ENCODE measurements around the gene TMEM30A.

Gene TMEM30A

DNA sequence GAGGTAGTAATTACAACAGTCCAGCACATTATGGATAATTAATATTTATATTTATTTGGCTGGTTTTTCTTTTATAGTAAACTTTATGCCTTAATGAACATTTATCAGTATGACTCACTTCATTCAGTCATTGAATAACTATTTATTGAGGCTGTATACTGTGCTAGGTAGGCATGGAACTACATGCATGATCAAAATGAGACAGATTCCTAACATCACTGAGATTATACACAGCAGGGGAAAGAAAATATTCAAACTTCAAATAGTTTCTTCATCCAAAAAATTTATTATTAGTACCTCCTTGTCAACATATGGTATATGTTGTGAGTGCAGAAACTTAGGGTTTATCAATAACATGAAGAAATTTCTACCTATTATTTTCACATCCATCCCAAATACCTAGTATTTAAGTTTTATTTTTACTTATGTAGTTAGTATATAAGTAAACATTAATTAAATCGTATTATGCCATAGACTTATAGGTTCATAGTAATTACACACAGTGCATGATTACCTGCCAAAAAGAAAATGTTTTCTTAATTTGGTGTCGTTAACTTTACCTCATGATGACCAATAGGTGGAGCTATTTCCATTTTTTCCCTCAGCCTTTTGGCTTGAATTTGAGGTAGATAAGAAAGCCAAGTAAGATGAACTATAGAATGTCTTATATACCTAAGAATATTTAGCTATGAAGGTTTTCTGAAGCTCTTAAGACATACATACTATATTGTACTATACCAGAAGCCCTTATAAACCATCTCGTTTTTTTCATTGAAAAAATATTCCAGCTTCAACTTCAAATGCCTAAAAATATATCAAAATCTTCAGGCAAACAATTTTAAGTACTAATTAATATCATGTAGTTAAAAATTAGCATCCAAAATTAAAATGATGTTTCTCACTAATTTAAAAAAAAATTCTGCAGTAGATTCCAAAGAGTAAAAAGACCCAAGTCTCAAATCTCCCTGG, 12.5 kb upstream of the TMEM30A start:
- H3K4me3 ChIP-seq (ENCODE audit: low read depth, low read length): no peak overlapping the region
- peak; percentile 67 for DNase-seq (ENCODE audit: low read depth)
- in situ Hi-C loops (cut with HindIII; ENCODE audit: low sequenced_read_pairs): no loop called here
- peak; percentile 42 for TF ChIP-seq CTCF (IDR thresholded peaks at IDR 0.05; ENCODE audit: low read depth, low read length, missing control alignments)

DNA sequence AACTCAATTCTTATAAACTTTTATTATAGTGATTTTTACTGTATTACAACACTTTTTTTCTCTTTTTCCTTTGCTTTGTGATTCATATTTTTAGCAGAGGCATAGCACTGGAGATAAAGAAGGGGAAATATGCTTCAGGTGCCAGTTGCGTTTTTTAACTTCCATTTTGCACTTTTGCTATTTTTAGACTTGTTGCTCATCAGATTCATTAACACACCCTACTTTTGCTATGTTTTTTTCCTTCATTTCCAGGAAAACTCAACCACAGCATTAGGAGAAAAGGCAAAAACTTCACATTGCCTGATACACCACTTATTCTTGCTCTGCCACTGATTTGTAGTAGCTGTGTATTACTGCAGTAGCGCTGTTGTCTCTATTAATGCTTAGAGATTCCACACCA, 8.0 kb upstream of the TMEM30A start:
- no peak overlapping the region for H3K4me3 ChIP-seq (ENCODE audit: low read depth, low read length)
- no peak for DNase-seq (ENCODE audit: low read depth)
- in situ Hi-C loops (cut with HindIII; ENCODE audit: low sequenced_read_pairs): no loop called here
- no peak for TF ChIP-seq CTCF (IDR thresholded peaks at IDR 0.05; ENCODE audit: low read depth, low read length, missing control alignments)

DNA sequence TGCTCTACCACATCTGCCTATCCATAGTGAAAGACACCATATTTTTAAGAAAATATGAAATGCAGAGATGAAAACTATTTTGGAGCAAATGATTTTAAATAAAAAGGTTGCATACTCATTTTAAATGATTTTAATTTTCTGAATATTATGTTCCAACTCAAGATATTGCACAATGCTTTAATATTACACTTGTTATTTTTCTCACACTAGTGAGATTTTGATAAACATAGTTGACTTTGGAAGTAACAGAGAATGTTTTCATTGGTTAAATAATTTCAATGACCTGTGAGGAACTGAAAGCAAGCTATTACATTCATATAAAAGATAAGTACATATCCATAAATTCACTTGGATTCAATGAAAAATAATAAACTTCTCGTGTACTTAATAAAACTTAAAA, 7.2 kb upstream of the TMEM30A start:
- H3K4me3 ChIP-seq (ENCODE audit: low read depth, low read length): no peak overlapping the region
- no peak for DNase-seq (ENCODE audit: low read depth)
- in situ Hi-C loops (cut with HindIII; ENCODE audit: low sequenced_read_pairs): no loop called here
- TF ChIP-seq CTCF (IDR thresholded peaks at IDR 0.05; ENCODE audit: low read depth, low read length, missing control alignments): no peak

DNA sequence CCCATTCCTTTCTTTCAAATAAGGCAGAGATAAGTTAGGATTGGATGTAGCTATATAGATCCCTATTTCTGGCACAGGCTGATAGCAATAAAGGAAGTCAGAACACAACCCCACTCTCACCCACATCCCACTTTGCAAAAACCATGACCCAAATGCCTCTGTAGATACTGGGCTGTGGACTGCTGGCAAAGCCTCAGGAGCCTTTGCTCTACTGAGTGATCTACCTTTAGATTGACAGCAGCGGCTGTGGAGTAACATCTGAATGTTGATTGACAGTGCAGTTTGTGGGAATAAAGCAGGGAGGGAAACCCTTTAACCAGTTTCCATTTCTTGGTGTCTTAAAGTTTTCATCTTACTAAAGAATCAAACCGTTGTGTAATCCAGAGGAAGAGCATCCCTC, 6.7 kb upstream of the TMEM30A start:
- no peak for DNase-seq (ENCODE audit: low read depth)
- H3K4me3 ChIP-seq (ENCODE audit: low read depth, low read length): no peak overlapping the region
- no peak for TF ChIP-seq CTCF (IDR thresholded peaks at IDR 0.05; ENCODE audit: low read depth, low read length, missing control alignments)
- in situ Hi-C loops (cut with HindIII; ENCODE audit: low sequenced_read_pairs): no loop called here

- TF ChIP-seq CTCF (IDR thresholded peaks at IDR 0.05; ENCODE audit: low read depth, low read length, missing control alignments): no peak
- in situ Hi-C loops (cut with HindIII; ENCODE audit: low sequenced_read_pairs): no loop called here
- no peak overlapping the region for H3K4me3 ChIP-seq (ENCODE audit: low read depth, low read length)
- no peak for DNase-seq (ENCODE audit: low read depth)
Measured at GRCh38 chr6:75290136-75290945, 5.7 kb upstream of the TMEM30A start.

DNA sequence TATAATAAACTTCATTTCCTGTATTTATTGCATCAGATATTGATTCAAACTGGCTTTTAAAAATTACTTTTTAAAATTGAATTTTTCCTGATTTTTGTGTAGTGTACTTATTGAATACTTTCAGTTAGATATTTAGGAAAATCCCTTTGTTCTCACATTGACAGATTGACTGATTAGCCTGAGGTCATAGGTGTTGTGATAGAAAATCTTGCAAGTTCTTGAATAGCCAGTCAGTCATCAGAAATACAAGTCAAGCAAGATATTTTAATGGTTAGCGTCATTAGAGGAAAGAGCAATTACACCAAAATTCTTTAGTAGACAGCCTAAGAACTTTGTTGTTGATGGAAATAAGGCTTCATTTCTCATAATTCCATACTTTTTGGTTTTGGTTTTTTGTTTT, 3.4 kb upstream of the TMEM30A start:
- in situ Hi-C loops (cut with HindIII; ENCODE audit: low sequenced_read_pairs): no loop called here
- no peak for DNase-seq (ENCODE audit: low read depth)
- H3K4me3 ChIP-seq (ENCODE audit: low read depth, low read length): no peak overlapping the region
- TF ChIP-seq CTCF (IDR thresholded peaks at IDR 0.05; ENCODE audit: low read depth, low read length, missing control alignments): no peak
